Measurements from ENCODE around the gene DRC7.

DNA sequence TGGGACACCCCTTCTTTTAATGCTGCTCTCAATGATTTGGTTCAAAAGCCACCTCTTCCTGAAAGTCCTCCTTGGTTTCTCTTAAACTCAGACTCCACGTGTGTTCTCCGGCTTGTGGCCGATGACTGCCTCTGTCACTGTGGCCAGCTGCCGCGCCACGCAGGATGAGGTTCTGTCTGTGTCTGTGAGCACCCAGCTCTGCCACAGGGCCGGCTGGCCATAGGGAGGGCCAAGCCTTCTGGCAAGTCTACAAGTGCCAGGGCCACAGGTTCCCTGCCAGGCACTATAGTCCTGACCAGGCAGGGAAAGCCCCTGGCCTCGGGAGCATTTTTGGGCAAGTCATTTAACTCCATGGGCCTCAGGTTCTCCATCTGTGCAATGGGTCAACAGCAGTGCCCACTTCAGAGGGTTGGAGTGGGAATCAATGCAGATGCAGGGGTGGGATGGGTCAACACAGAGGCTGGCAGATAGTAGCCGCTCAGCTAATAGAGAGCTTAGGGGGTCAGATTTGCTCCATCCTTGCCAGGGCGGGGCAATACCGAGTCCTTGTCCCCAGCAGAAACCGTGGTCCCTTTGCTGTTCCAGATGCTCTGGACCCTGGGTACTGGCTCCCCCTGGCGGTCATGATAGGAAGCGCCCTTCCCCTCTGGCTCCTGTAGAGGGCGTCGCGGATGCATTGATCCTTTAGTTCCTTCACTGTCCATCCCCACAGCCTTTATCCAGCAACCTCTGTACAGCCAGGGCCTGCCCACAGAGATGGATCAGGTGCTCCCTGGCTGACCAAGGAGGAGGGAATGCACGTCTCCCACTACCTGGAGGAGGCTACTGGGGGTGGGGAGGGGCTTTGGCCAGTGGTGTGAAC is 45.8 kb upstream of the DRC7 start:
- TF ChIP-seq, protein P1, sequence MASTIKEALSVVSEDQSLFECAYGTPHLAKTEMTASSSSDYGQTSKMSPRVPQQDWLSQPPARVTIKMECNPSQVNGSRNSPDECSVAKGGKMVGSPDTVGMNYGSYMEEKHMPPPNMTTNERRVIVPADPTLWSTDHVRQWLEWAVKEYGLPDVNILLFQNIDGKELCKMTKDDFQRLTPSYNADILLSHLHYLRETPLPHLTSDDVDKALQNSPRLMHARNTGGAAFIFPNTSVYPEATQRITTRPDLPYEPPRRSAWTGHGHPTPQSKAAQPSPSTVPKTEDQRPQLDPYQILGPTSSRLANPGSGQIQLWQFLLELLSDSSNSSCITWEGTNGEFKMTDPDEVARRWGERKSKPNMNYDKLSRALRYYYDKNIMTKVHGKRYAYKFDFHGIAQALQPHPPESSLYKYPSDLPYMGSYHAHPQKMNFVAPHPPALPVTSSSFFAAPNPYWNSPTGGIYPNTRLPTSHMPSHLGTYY (CRISPR knock-in tag; IDR thresholded peaks at IDR 0.05): no peak; the same call in 1 of the 2 replicates
- TF ChIP-seq FOXJ3 (CRISPR knock-in tag; IDR thresholded peaks at IDR 0.05; ENCODE audit: borderline replicate concordance) (no peak), CTCF (IDR thresholded peaks at IDR 0.05) (peak; percentile 100), CREB1 (CRISPR knock-in tag; IDR thresholded peaks at IDR 0.05) (no peak), CBFB (CRISPR knock-in tag; IDR thresholded peaks at IDR 0.05; ENCODE audit: low read depth) (no peak), NR1H2 (CRISPR knock-in tag; IDR thresholded peaks at IDR 0.05) (no peak), TP53 (CRISPR knock-in tag; IDR thresholded peaks at IDR 0.05) (no peak), ETV6 (CRISPR knock-in tag; IDR thresholded peaks at IDR 0.05) (no peak), KAT7 (CRISPR knock-in tag; IDR thresholded peaks at IDR 0.05; ENCODE audit: borderline replicate concordance) (no peak), SMAD3 (CRISPR knock-in tag; IDR thresholded peaks at IDR 0.05; ENCODE audit: borderline replicate concordance) (no peak)
- TF ChIP-seq, protein P2, sequence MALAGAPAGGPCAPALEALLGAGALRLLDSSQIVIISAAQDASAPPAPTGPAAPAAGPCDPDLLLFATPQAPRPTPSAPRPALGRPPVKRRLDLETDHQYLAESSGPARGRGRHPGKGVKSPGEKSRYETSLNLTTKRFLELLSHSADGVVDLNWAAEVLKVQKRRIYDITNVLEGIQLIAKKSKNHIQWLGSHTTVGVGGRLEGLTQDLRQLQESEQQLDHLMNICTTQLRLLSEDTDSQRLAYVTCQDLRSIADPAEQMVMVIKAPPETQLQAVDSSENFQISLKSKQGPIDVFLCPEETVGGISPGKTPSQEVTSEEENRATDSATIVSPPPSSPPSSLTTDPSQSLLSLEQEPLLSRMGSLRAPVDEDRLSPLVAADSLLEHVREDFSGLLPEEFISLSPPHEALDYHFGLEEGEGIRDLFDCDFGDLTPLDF (CRISPR knock-in tag; IDR thresholded peaks at IDR 0.05): no peak
- TF ChIP-seq, protein P3, sequence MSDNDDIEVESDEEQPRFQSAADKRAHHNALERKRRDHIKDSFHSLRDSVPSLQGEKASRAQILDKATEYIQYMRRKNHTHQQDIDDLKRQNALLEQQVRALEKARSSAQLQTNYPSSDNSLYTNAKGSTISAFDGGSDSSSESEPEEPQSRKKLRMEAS (CRISPR knock-in tag; IDR thresholded peaks at IDR 0.05): no peak

All from WTC11 (cell line).